Measurements from ENCODE around the gene KLHL40. TPM values are rescaled to one million over a fixed set of nuclear protein-coding genes. Genes with fewer than 3 reads are reported as not detected.

The KLHL40 gene
- polyA plus RNA-seq, 1 experiment = not detected

DNA sequence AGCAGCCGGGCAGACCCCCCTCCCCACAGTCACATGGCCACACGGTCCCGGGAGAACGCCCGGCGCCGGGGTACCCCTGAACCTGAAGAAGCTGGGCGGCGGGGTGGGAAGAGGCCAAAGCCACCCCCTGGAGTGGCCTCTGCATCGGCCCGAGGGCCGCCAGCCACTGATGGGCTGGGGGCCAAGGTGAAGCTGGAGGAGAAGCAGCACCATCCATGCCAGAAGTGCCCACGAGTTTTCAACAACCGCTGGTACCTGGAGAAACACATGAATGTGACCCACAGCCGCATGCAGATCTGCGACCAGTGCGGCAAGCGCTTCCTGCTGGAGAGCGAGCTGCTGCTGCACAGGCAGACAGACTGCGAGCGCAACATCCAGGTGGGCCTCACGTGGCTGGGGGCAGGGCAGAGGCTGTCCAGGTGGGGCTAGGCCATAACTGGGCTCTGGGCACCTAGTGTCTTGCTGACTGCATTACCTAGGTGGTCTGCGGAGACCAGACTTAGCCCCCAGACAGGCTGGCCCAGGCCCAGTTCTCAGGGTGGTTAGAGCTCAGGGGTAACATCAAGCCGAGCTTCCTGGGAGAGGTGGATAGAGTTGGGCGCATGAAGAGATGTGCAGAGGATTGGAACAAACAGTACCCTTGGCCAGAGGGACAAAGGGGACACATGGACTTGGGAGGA, 25.7 kb upstream of the KLHL40 start:
- no peaks in the 10 kb centered on the region; the same call in 1 of the 2 replicates for H3K9me3 ChIP-seq (ENCODE audit: control insufficient read depth, insufficient read depth, low read length)
- no peaks in the 10 kb centered on the region for H3K27me3 ChIP-seq (ENCODE audit: control insufficient read depth, insufficient read depth, low read length)
- no peak overlapping the region for H3K4me3 ChIP-seq (ENCODE audit: low read depth, low read length)
- ChIA-PET CTCF (no interaction called here), POLR2A (no interaction called here)
- no peak for DNase-seq (ENCODE audit: low read depth, low spot score)
- no peak overlapping the region for H3K27ac ChIP-seq (ENCODE audit: low read depth, low read length)
- TF ChIP-seq CTCF (IDR thresholded peaks at IDR 0.05; ENCODE audit: low read depth, low read length) = no peak

DNA sequence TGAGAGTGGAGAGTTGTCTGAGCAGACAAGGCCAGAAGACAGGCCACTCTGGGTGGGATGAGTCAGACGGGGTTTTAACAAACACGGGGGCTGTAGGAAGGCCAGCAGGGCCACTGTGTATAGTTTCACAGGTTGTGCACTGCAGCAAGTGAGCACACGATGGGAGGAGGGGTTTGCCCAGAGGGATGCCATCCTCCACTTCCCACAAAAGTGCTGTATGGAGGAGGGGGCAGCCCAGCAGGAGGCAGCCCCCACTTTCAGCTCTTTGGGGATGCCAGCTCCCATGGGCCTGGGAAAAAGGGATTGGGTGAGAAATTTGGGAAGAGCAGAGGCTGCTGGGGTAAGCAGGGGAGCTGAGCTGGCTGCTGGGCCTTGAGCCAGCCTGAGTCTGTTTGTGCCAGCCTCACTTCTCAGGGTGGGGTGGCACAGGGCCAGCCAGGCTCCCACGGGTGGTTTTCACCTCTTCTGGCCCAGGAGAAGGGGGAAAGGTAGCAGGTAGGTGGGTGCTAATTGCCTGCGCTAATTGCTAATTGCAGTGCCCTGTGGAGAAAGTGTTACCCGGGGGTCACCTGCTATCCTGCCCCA, 25.1 kb upstream of the KLHL40 start:
- H3K4me3 ChIP-seq (ENCODE audit: low read depth, low read length) = no peak overlapping the region
- no peak for TF ChIP-seq CTCF (IDR thresholded peaks at IDR 0.05; ENCODE audit: low read depth, low read length)
- no peaks in the 10 kb centered on the region for H3K9me3 ChIP-seq (ENCODE audit: control insufficient read depth, insufficient read depth, low read length)
- H3K27me3 ChIP-seq (ENCODE audit: control insufficient read depth, insufficient read depth, low read length) = no peaks in the 10 kb centered on the region
- DNase-seq (ENCODE audit: low read depth, low spot score) = no peak
- ChIA-PET CTCF (no interaction called here), POLR2A (no interaction called here)
- H3K27ac ChIP-seq (ENCODE audit: low read depth, low read length) = no peak overlapping the region

GRCh38 chr3:42660898-42661297, 24.4 kb upstream of the KLHL40 start:
- POLR2A ChIA-PET = no interaction called here
- H3K4me3 ChIP-seq (ENCODE audit: low read depth, low read length) = no peak overlapping the region
- no peak overlapping the region for H3K27ac ChIP-seq (ENCODE audit: low read depth, low read length)
- DNase-seq (ENCODE audit: low read depth, low spot score) = no peak
- no peaks in the 10 kb centered on the region for H3K9me3 ChIP-seq (ENCODE audit: control insufficient read depth, insufficient read depth, low read length)
- no peak for TF ChIP-seq CTCF (IDR thresholded peaks at IDR 0.05; ENCODE audit: low read depth, low read length)
- CTCF ChIA-PET = interaction anchor here (0.6 kb wide), 1 partner anchor 89 kb away, joined by 4 read pairs; no protein-coding TSS in a partner anchor
- no peaks in the 10 kb centered on the region for H3K27me3 ChIP-seq (ENCODE audit: control insufficient read depth, insufficient read depth, low read length)

DNA sequence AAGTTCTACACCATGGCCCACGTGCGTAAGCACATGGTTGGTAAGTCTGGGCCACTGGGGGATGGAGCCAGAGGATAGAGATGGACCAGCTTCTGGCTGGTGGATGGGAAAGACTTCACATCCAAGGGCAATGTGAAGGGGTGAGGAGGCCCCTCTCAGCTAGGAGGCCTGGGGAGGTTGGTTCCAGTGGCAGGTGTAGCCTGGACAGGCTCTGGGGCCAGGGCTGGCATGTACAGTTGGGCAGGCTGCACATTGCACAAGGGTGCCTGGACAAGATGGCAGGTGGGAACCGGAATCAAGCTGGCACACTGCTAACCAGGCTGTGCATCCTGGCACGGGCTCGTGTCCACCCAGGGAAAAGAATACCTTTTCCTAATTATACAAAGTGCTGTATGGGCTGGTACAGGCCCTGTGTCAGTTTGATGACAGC, 23.7 kb upstream of the KLHL40 start:
- no peaks in the 10 kb centered on the region for H3K27me3 ChIP-seq (ENCODE audit: control insufficient read depth, insufficient read depth, low read length)
- POLR2A ChIA-PET = no interaction called here
- no peak overlapping the region for H3K4me3 ChIP-seq (ENCODE audit: low read depth, low read length)
- no peak for TF ChIP-seq CTCF (IDR thresholded peaks at IDR 0.05; ENCODE audit: low read depth, low read length)
- CTCF ChIA-PET = no interaction called here
- no peaks in the 10 kb centered on the region for H3K9me3 ChIP-seq (ENCODE audit: control insufficient read depth, insufficient read depth, low read length)
- DNase-seq (ENCODE audit: low read depth, low spot score) = no peak
- H3K27ac ChIP-seq (ENCODE audit: low read depth, low read length) = no peak overlapping the region

DNA sequence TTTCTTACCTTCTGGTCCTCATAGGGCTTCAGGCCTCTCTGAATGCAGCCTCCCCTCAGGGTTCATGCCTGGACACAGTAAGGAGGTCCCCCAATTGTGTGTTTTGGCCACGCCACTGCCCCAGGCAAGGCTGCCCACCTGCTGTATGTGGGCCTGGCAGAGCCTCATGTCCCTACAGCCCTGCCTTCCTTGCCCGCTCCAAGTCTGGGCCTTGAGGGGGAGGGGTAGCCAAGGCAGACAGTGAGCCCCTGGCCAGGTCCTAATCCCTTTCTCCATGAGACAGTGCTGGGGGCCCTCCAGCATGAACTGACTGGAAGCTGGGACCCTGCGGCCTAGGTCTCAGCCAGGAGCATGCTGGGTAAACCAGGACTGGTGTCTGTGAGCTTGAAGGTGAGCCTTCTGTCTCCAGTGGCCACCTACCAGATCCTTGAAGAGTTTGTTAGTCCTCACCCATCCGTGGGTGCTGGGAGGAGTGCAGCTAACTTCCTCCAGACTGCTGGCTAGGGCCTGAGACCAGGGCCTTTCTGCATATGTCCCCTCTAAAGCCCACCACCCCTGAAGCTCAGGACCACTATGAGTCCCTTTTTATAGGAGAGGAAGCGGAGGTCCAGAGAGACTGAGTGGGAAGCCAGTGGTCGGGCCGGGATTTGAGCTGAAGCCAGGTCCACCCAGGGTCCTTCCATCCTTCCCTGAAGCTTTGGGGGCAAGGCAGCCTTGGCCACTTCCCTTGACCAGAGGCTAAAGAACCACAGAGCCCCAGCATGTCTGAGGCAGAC, 23.1 kb upstream of the KLHL40 start:
- POLR2A ChIA-PET = no interaction called here
- CTCF ChIA-PET = no interaction called here
- no peaks in the 10 kb centered on the region for H3K27me3 ChIP-seq (ENCODE audit: control insufficient read depth, insufficient read depth, low read length)
- H3K9me3 ChIP-seq (ENCODE audit: control insufficient read depth, insufficient read depth, low read length) = no peaks in the 10 kb centered on the region
- no peak overlapping the region for H3K27ac ChIP-seq (ENCODE audit: low read depth, low read length)
- no peak for TF ChIP-seq CTCF (IDR thresholded peaks at IDR 0.05; ENCODE audit: low read depth, low read length)
- no peak for DNase-seq (ENCODE audit: low read depth, low spot score)
- no peak overlapping the region for H3K4me3 ChIP-seq (ENCODE audit: low read depth, low read length)
